GM12873 (cell line): Measurements from ENCODE around the gene CARMIL1.

Experiments
- CTCF ChIP-seq: IDR thresholded peaks from 2 replicates; pipeline ENCODE4 v1.5.1; 2012; ENCODE audit warnings: low read depth, mild to moderate bottlenecking, moderate library complexity, low read length, control low read depth; ENCODE audit not compliant: insufficient read depth; ENCODE audit errors: missing control alignments

The CARMIL1 gene

DNA sequence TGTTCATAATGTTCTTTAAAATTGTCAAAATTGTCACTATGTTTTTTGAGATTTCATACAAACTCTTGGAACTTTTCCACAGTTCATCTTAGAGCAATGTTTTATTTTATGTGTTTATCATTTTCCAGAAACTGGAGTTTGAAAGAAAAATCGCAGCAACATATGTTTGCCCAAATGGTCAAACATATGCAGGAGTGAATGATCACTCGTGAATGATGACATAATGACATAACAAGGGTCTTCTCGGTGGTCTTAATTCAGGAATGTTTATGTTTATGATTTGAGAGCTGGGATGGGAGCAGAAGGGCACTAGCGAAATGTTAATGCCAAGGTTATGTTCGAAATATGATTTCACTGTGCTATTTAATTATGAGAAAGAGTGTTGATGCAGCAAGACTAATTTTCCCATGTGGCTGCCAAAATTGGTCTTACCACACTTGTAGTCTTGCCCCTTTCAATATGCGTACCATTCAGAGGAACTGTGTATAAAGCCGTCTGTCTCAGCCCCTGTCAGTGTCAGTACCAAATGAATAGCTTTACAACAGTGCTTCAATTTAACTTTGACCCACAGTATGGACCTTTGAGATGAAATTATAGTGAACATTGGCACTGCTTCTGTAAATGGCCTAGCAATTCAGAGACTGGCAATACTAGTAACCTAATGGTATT lies 152.3 kb downstream of the CARMIL1 start:
- TF ChIP-seq CTCF = no peak

- no peak for TF ChIP-seq CTCF
These were observed 152.8 kb downstream of the CARMIL1 start for GRCh38 chr6:25431975-25432307.

DNA sequence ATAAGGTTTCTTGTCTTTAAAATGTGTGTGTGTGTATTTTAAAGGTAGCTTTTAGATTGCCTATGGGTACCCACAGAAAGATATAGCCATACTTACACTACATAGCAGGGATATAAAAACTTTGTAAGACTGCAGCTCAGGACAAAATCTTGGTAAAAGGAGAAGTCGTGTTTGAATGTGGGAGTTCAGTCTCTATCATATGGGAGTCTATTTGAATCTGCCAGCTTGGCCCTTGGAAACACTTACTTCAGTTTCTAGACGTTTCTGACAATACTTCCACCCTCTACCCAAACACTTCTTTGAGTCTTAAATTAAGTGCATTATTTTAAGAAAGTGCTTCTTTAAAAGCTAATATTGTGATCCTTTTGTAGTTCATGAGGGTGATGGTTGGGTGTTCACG lies 155.7 kb downstream of the CARMIL1 start:
- TF ChIP-seq CTCF = no peak

DNA sequence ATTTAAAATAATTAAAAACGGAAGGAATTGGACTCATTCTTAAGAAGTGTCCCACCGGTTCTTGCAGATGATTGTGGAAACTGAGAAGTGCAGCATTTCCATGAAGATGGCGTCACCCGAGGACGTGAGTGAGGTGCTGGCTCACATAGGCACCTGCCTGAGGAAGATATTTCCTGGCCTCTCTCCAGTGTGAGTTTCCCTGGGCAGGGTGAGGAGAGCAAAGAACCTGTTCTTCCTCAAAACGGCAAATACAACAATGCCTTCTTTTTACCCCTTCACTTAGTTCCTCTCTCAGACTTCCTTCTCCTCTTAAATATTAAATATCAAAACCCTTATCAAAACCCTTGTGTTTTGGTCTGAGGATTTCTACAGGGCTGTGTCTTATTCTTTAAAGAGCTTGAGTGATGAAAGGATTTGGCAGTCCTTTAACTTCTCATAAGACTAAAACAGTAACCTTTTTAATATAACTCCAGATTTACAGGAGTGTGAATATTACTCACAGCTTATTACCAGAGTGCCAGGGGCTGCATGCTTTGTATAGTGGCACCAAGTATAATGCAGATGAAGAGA lies 156.3 kb downstream of the CARMIL1 start:
- no peak for TF ChIP-seq CTCF

DNA sequence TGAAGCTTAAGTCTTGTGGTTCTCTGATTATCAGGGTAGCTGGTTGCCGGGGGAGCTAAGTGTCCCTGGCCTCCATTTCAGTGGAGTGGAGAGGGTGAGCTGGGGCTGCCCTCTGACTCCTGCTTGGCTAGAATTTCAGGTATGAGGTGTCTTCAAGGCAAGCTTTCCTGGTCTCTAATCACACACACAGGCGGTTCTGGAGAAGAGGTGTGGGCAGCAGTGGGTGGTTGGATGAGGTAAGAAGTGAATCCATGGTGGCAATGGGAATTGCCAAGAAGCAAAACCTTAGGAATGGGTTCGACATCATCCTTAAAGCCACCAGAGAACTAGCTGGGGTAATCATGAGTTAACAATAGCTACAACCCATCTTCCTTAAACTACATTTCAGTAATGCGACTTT lies 157.6 kb downstream of the CARMIL1 start:
- TF ChIP-seq CTCF = no peak

- TF ChIP-seq CTCF = no peak
These were observed 160.2 kb downstream of the CARMIL1 start for GRCh38 chr6:25439368-25439767.

DNA sequence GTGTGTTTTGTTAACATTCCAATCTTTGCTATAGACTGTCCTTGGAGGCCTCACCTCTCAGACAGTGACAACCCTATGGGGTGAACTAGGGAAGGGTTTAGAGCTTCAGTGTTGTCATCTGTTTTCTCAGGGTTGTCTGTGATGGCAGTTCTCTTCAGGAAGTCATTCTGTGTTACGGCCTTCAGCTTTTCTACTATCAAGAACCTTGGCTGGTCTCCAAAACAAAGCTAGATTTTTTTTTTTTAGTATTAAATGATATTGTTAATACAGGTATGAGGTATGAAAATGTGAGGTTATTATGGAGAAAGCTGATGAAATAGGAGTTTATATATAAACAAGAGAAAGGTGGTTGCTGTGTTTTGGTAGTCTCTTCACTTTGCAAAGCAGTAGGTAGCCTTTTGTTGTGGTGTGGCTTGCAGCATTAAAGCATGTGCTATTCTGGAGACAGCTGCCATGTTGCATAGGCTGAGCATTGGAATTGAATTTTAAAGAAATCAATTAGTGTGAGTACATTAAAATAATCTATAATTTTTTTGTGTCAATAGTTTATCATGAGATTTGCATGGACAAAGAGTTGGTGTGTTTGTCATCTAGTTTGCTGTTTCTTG lies 162.6 kb downstream of the CARMIL1 start:
- no peak for TF ChIP-seq CTCF
